K562 (cell line): Measurements from ENCODE around the gene ROR2. TPM values are rescaled to one million over a fixed set of nuclear protein-coding genes. Genes with fewer than 3 reads are reported as not detected.

Experiments
- ATAC-seq: fragments of 200-7000 bp; cut with Tn5 transposase; 3 replicates; pipeline ENCODE4 v1.9.1; 2020; ENCODE audit warnings: moderate library complexity
- BruUV-seq: library from RNA; stranded (reverse); fragments of 400-500 nt; replicated peaks from 2 replicates; lab custom pipeline; 2021; lab: Mats Ljungman, UMichigan
- CTCF ChIA-PET: fragments of 300-600 bp; formaldehyde crosslinking; extraction: SDS; loops from one replicate; lab custom pipeline; 2021; ENCODE audit warnings: low intra/inter-chr PET ratio; lab: Yijun Ruan, JAX
- POLR2A ChIA-PET: fragments of 300-600, 350-650 bp; sonication (Branson Sonifier 250); formaldehyde crosslinking; extraction: SDS; loops from one replicate; lab custom pipeline; 2021; ENCODE audit warnings: antibody characterized with exemption, inconsistent platforms; lab: Yijun Ruan, JAX
- DNase-seq, 4 experiments: peaks; one replicate each; pipeline versions ENCODE4 v3.0.0 to v3.0.0-alpha.2; 2011 to 2018; ENCODE audit warnings: low spot score in 3 of 4, mixed read lengths in 3 of 4; ENCODE audit errors: extremely low read depth in 1 of 4
- FAIRE-seq: peaks from 2 replicates; lab custom pipeline; 2011; peaks lifted over from hg19 to GRCh38; lab: Jason Lieb, UNC
- H2AFZ ChIP-seq: 2 replicates; pipeline ENCODE4 v1.6.0; 2011; ENCODE audit warnings: low read depth, low read length, control low read depth, inconsistent platforms
- H3K27ac ChIP-seq: fragments of 200-600 bp; 3 replicates; pipeline ENCODE4 v1.8.0; 2011; ENCODE audit warnings: low read depth, mild to moderate bottlenecking, control low read depth, inconsistent platforms, low read length, moderate library complexity, mixed read lengths; ENCODE audit errors: extremely low read depth
- H3K27me3 ChIP-seq, 2 experiments: fragments of 300-600 bp in 1 of 2; 2 replicates in 1 of 2; 3 replicates in 1 of 2; pipeline versions ENCODE4 v1.6.0 to v1.8.0; 2011; ENCODE audit warnings: inconsistent platforms in 2 of 2, low read length in 2 of 2, mild to moderate bottlenecking in 1 of 2, mixed read lengths in 1 of 2, moderate library complexity in 1 of 2; ENCODE audit not compliant: control insufficient read depth in 2 of 2, insufficient read depth in 2 of 2
- H3K36me3 ChIP-seq: fragments of 300-600 bp; 3 replicates; pipeline ENCODE4 v1.8.0; 2011; ENCODE audit warnings: mild to moderate bottlenecking, low read length, inconsistent platforms; ENCODE audit not compliant: control insufficient read depth, insufficient read depth
- H3K4me1 ChIP-seq, 2 experiments: fragments of 200-600 bp in 1 of 2; replicated peaks in 1 of 2; 2 replicates in 1 of 2; 3 replicates in 1 of 2; pipeline versions ENCODE4 v1.5.1 to v1.8.0; 2011; ENCODE audit warnings: inconsistent platforms in 2 of 2, low read length in 2 of 2, mild to moderate bottlenecking in 1 of 2, mixed read lengths in 1 of 2, moderate library complexity in 1 of 2; ENCODE audit not compliant: control insufficient read depth in 2 of 2, insufficient read depth in 2 of 2
- H3K4me2 ChIP-seq: 2 replicates; pipeline ENCODE4 v1.6.1; 2011; ENCODE audit warnings: low read length, control low read depth, inconsistent platforms, mixed read lengths; ENCODE audit not compliant: insufficient read depth
- H3K4me3 ChIP-seq: fragments of 200-600 bp; sonication (generic), shearing (Covaris generic); 2 replicates; pipeline ENCODE4 v1.5.1; 2016; ENCODE audit warnings: control low read depth, inconsistent platforms
- H3K79me2 ChIP-seq: fragments of 200-600 bp; 3 replicates; pipeline ENCODE4 v1.8.0; 2011; ENCODE audit warnings: low read length, inconsistent platforms; ENCODE audit not compliant: control insufficient read depth, insufficient read depth
- H3K9ac ChIP-seq, 2 experiments: 2 replicates each; pipeline versions ENCODE4 v1.6.0 to v1.6.1; 2011; ENCODE audit warnings: low read depth in 2 of 2, low read length in 2 of 2, control low read depth in 1 of 2, inconsistent platforms in 1 of 2, mild to moderate bottlenecking in 1 of 2, mixed read lengths in 1 of 2; ENCODE audit not compliant: insufficient read depth in 1 of 2
- H3K9me1 ChIP-seq: one replicate; pipeline ENCODE4 v1.6.0; 2011; ENCODE audit warnings: inconsistent platforms, mild to moderate bottlenecking, low read length, moderate library complexity; ENCODE audit not compliant: control insufficient read depth, insufficient read depth
- H3K9me3 ChIP-seq: replicated peaks from 2 replicates; pipeline ENCODE4 v1.5.1; 2011; ENCODE audit warnings: low read depth, low read length, inconsistent platforms; ENCODE audit not compliant: control insufficient read depth, insufficient read depth
- H4K20me1 ChIP-seq: replicated peaks from 2 replicates; pipeline ENCODE4 v1.6.1; 2011; ENCODE audit warnings: low read length, inconsistent platforms, mixed read lengths; ENCODE audit not compliant: control insufficient read depth, insufficient read depth
- BRD4 ChIP-seq: fragments of 200-600 bp; sonication (generic); IDR thresholded peaks from 2 replicates; pipeline ENCODE4 v1.6.1; 2017; ENCODE audit warnings: inconsistent platforms
- CAMTA2 ChIP-seq: fragments of 250-450 bp; sonication (Bioruptor Pico); conservative IDR thresholded peaks from 2 replicates; pipeline ENCODE4 v1.5.1; 2022
- DNMT1 ChIP-seq: fragments of 450-650 bp; IDR thresholded peaks from 2 replicates; pipeline ENCODE4 v1.6.1; 2016; ENCODE audit warnings: antibody characterized with exemption, mild to moderate bottlenecking
- ELK1 ChIP-seq: sonication (generic); formaldehyde crosslinking; IDR thresholded peaks from 2 replicates; pipeline ENCODE4 v1.8.1; 2022; ENCODE audit warnings: missing genetic modification reagents
- ERF ChIP-seq: fragments of 450-650 bp; formaldehyde crosslinking; IDR thresholded peaks from 2 replicates; pipeline ENCODE4 v1.4.0; 2020; ENCODE audit warnings: mild to moderate bottlenecking, mixed read lengths
- HEY1 ChIP-seq: fragments of 250-450 bp; sonication (Bioruptor Pico); IDR thresholded peaks from 2 replicates; pipeline ENCODE4 v1.5.0; 2020; ENCODE audit warnings: mild to moderate bottlenecking, moderate library complexity, borderline replicate concordance
- NCOA1 ChIP-seq: fragments of 450-650 bp; IDR thresholded peaks from 2 replicates; pipeline ENCODE4 v1.6.1; 2016; ENCODE audit warnings: low read depth
- SNIP1 ChIP-seq: fragments of 450-650 bp; IDR thresholded peaks from 2 replicates; pipeline ENCODE4 v1.7.1; 2017; ENCODE audit warnings: low read depth, mild to moderate bottlenecking
- THRA ChIP-seq: fragments of 450-650 bp; IDR thresholded peaks from 2 replicates; pipeline ENCODE4 v1.6.1; 2017; ENCODE audit warnings: mild to moderate bottlenecking, moderate library complexity
- XRCC4 ChIP-seq: IDR thresholded peaks from one replicate; pipeline ENCODE4 v1.6.1; 2011; ENCODE audit not compliant: insufficient read depth, insufficient read length; ENCODE audit errors: extremely low read depth
- ZBTB43 ChIP-seq: sonication (generic); formaldehyde crosslinking; IDR thresholded peaks from 2 replicates; pipeline ENCODE4 v1.8.0; 2023; ENCODE audit warnings: mild to moderate bottlenecking, missing genetic modification reagents
- ZEB2 ChIP-seq: fragments of 450-650 bp; IDR thresholded peaks from 2 replicates; pipeline ENCODE4 v1.6.1; 2016
- ZNF695 ChIP-seq: fragments of 450-650 bp; formaldehyde crosslinking; IDR thresholded peaks from 2 replicates; pipeline ENCODE4 v1.4.0; 2020; ENCODE audit warnings: mild to moderate bottlenecking, moderate library complexity
- WGBS: fragments of 100-300 bp; shearing (Covaris generic); methylation state at CpG from one replicate; pipeline ENCODE4 v1.1.6; 2016; ENCODE audit warnings: low coverage, mixed read lengths; ENCODE audit not compliant: insufficient coverage; ENCODE audit errors: missing lambda C conversion rate; 5-methylcytosine and 5-hydroxymethylcytosine counted together
- in situ Hi-C: fragments of 300-500 bp; cut with MboI; formaldehyde crosslinking; loops from 4 replicates; pipeline ENCODE4 v1.15.0; 2018; ENCODE audit warnings: inconsistent platforms, mixed read lengths
- intact Hi-C: fragments of 100-400 bp; cut with micrococcal nuclease; formaldehyde crosslinking; loops from 2 replicates; pipeline ENCODE4 v1.14.2; 2022
- polyA plus RNA-seq, 8 experiments: library from polyadenylated mRNA; depleted of rRNA in 4 of 8; stranded (reverse) in 5 of 8; unstranded in 3 of 8; fragments of >200 nt; fragmentation: Nextera tagmentation in 2 of 8; fragmentation: Illumina TruSeq in 1 of 8; extraction: Ambion mirVana in 2 of 8; extraction: Trizol in 1 of 8; gene quantifications; 2 replicates each; pipeline versions ENCODE4 v1.2.1 to v1.2.3, GENCODE V29; 2011 to 2014; ENCODE audit warnings: inconsistent platforms in 1 of 8, missing spikeins in 1 of 8
- total RNA-seq, 7 experiments: library from RNA; depleted of rRNA in 6 of 7; stranded (reverse); fragments of >200 nt in 6 of 7; fragmentation: Illumina TruSeq in 2 of 7; extraction: Trizol in 2 of 7; gene quantifications; 2 replicates each; pipeline versions ENCODE4 v1.2.1 to v1.2.3, GENCODE V29; 2011 to 2021; ENCODE audit warnings: low replicate concordance in 1 of 7
- TF ChIP-seq, protein P1 (sequence below): sonication (generic); formaldehyde crosslinking; IDR thresholded peaks from 2 replicates; pipeline ENCODE4 v1.8.1; 2023; ENCODE audit warnings: mild to moderate bottlenecking, missing genetic modification reagents
- TF ChIP-seq, protein P2 (sequence below): IDR thresholded peaks from 2 replicates; pipeline ENCODE4 v1.6.1; 2011; ENCODE audit not compliant: insufficient read length; ENCODE audit errors: extremely low read depth
- TF ChIP-seq, protein P3 (sequence below): fragments of 250-450 bp; sonication (Bioruptor Pico); IDR thresholded peaks from 2 replicates; pipeline ENCODE4 v1.8.0; 2022; ENCODE audit warnings: inconsistent platforms, mild to moderate bottlenecking, moderate library complexity, borderline replicate concordance

The ROR2 gene
- total and polyA plus RNA-seq, 9 of the 15 experiments (the other 6 are each of a cell fraction or from before 2014, with no cell fraction given), result 5.6 to 33.8 (median 15.3) TPM

DNA sequence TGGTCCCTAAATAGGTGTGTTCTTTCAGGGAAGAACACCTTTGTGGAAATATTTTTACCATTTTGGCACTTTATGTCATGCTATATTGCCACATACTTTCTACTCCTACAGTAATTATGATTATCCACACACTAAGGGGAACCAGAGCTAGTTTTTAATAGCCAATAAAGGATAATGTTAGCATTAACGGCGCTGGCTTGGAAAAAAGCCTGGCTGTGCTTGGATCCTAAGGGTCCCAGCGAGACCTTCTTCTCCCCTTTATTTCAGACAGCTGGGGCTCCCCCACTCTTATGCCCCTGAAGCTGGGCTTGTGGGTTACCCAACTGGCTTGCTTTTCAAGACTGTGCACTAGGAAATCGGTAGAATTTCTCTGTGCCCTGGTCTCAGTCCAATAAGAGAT, 367.8 kb downstream of the ROR2 start (continued):
- no peak for TF ChIP-seq ZBTB43
- TF ChIP-seq DNMT1, result no peak
- no peak for TF ChIP-seq SNIP1
- TF ChIP-seq ERF (CRISPR knock-in tag), result no peak
- no peak for TF ChIP-seq ELK1 (CRISPR knock-in tag)

DNA sequence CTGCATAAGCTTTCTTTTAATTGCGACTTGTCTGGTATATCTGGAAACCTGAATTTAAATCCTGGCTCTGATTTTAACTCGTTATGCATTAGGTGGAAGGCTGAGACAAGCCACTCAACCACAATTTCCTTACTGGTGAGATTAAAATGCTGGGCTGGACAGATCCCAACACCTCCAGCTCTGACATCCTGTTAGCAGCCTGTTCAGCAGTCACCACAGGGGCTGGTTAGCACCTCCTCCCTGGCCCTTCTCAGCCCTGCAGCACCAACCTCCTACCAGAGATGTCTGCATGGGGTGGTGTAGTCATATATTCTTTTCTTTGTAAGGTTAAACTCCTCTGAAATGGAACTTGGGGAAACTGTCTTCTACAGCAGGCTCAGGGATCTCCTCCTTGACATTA, 369.9 kb downstream of the ROR2 start:
- DNase-seq (no peak), ATAC-seq (no peak), FAIRE-seq (no peak)
- POLR2A ChIA-PET, result no interaction called here
- no peak overlapping the region for H3K27ac ChIP-seq
- in situ Hi-C loops (no loop called here), intact Hi-C loops (no loop called here)
- BruUV-seq, result no TSS peak
- 0% methylated on average over 2 of the region's 2 CpGs for WGBS
- no peak overlapping the region for H3K4me2 ChIP-seq
- no peaks in the 10 kb centered on the region for H3K9me1 ChIP-seq
- CTCF ChIA-PET, result no interaction called here
- H3K9me3 ChIP-seq, result no peaks in the 10 kb centered on the region
- no peaks in the 10 kb centered on the region for H3K79me2 ChIP-seq
- H4K20me1 ChIP-seq, result no peaks in the 10 kb centered on the region
- no peaks in the 10 kb centered on the region for H3K36me3 ChIP-seq
- no peak overlapping the region for H3K9ac ChIP-seq
- H2AFZ ChIP-seq, result no peak overlapping the region
- H3K27me3 ChIP-seq, result peaks cover 5 to 41% of the 10 kb centered on the region in 2 experiments; a peak in 4 of 5 replicates
- H3K4me1 ChIP-seq, result no peaks in the 10 kb centered on the region
- H3K4me3 ChIP-seq, result no peak overlapping the region
- TF ChIP-seq, protein P1, sequence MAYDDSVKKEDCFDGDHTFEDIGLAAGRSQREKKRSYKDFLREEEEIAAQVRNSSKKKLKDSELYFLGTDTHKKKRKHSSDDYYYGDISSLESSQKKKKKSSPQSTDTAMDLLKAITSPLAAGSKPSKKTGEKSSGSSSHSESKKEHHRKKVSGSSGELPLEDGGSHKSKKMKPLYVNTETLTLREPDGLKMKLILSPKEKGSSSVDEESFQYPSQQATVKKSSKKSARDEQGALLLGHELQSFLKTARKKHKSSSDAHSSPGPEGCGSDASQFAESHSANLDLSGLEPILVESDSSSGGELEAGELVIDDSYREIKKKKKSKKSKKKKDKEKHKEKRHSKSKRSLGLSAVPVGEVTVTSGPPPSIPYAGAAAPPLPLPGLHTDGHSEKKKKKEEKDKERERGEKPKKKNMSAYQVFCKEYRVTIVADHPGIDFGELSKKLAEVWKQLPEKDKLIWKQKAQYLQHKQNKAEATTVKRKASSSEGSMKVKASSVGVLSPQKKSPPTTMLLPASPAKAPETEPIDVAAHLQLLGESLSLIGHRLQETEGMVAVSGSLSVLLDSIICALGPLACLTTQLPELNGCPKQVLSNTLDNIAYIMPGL (CRISPR knock-in tag), result no peak
- TF ChIP-seq HEY1 (no peak), CAMTA2 (no peak), ZNF695 (CRISPR knock-in tag) (no peak), THRA (no peak), NCOA1 (no peak), BRD4 (no peak), ZEB2 (no peak), XRCC4 (no peak)
- TF ChIP-seq, protein P2, sequence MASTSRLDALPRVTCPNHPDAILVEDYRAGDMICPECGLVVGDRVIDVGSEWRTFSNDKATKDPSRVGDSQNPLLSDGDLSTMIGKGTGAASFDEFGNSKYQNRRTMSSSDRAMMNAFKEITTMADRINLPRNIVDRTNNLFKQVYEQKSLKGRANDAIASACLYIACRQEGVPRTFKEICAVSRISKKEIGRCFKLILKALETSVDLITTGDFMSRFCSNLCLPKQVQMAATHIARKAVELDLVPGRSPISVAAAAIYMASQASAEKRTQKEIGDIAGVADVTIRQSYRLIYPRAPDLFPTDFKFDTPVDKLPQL, result no peak
- TF ChIP-seq, protein P3, sequence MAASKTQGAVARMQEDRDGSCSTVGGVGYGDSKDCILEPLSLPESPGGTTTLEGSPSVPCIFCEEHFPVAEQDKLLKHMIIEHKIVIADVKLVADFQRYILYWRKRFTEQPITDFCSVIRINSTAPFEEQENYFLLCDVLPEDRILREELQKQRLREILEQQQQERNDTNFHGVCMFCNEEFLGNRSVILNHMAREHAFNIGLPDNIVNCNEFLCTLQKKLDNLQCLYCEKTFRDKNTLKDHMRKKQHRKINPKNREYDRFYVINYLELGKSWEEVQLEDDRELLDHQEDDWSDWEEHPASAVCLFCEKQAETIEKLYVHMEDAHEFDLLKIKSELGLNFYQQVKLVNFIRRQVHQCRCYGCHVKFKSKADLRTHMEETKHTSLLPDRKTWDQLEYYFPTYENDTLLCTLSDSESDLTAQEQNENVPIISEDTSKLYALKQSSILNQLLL (CRISPR knock-in tag), result no peak
